ENCODE data around the gene TLE4. TPM values are rescaled to one million over a fixed set of nuclear protein-coding genes. Genes with fewer than 3 reads are reported as not detected.

TLE4 gene
- polyA plus RNA-seq, 2 of the 4 experiments (the other 2 are of a cell fraction) = 14.3 to 23.1 TPM

- TF ChIP-seq ELK1 (IDR thresholded peaks at IDR 0.05; ENCODE audit: low read depth, low read length) (no peak), EHMT2 (IDR thresholded peaks at IDR 0.05; ENCODE audit: low read depth) (no peak), EHF (CRISPR knock-in tag; IDR thresholded peaks at IDR 0.05) (no peak), ATOH8 (CRISPR knock-in tag; IDR thresholded peaks at IDR 0.05; ENCODE audit: low read depth) (no peak), POLR2A (IDR thresholded peaks at IDR 0.05; ENCODE audit: low read length) (no peak), JUN (IDR thresholded peaks at IDR 0.05) (no peak)
Measured at GRCh38 chr9:79656169-79656568, 84.4 kb downstream of the TLE4 start (continued).

GRCh38 chr9:79657891-79658290 lies 86.1 kb downstream of the TLE4 start:
- no peak for TF ChIP-seq CHD4 (IDR thresholded peaks at IDR 0.05; ENCODE audit: borderline replicate concordance)
- TF ChIP-seq CEBPB (IDR thresholded peaks at IDR 0.05) = no peak
- TF ChIP-seq ZC3H11A (IDR thresholded peaks at IDR 0.05) = no peak
- TF ChIP-seq KDM1A (IDR thresholded peaks at IDR 0.05; ENCODE audit: low read depth) = no peak
- TF ChIP-seq ZSCAN20 (CRISPR knock-in tag; IDR thresholded peaks at IDR 0.05) = no peak
- no peak for TF ChIP-seq MAZ (IDR thresholded peaks at IDR 0.05; ENCODE audit: borderline replicate concordance, low read depth, low read length)
- TF ChIP-seq USF2 (IDR thresholded peaks at IDR 0.05) = no peak
- Histone ChIP-seq H3K4me1 (peaks cover under 1% of the 10 kb centered on the region; the same call in 2 of the 3 replicates), H3K4me3 (no peak overlapping the region), H3K9me3 (no peaks in the 10 kb centered on the region), H3K27ac (no peak overlapping the region), H3K4me2 (no peak overlapping the region)
- no peak for FAIRE-seq
- CTCF ChIA-PET = no interaction called here
- DNase-seq (ENCODE audit: low read depth in 1 of 2, low spot score in 1 of 2) = no peak
- POLR2A ChIA-PET = no interaction called here
- no peak for ATAC-seq
- WGBS (ENCODE audit: missing lambda C conversion rate) = 87% methylated on average over 2 of the region's 2 CpGs

- Histone ChIP-seq H3K9me3 (no peaks in the 10 kb centered on the region), H3K4me3 (no peak overlapping the region), H3K27ac (no peak overlapping the region), H3K4me1 (peaks cover 10% of the 10 kb centered on the region), H3K4me2 (no peak overlapping the region)
- WGBS (ENCODE audit: missing lambda C conversion rate) = 91% methylated on average over 3 of the region's 3 CpGs
- ChIA-PET CTCF (no interaction called here), POLR2A (interaction anchor here (0.5 kb wide), 1 partner anchor 19 kb away, joined by 4 read pairs; no protein-coding TSS in a partner anchor)
- no peak for DNase-seq (ENCODE audit: low read depth in 1 of 2, low spot score in 1 of 2)
- ATAC-seq = no peak
- TF ChIP-seq MAX (IDR thresholded peaks at IDR 0.05) (no peak), ELK1 (IDR thresholded peaks at IDR 0.05; ENCODE audit: low read depth, low read length) (no peak), MAZ (IDR thresholded peaks at IDR 0.05; ENCODE audit: borderline replicate concordance, low read depth, low read length) (no peak)
- FAIRE-seq = no peak
Measured at GRCh38 chr9:79658926-79659325, 87.2 kb downstream of the TLE4 start.

GRCh38 chr9:79660615-79661014 lies 88.8 kb downstream of the TLE4 start:
- no peak overlapping the region for H3K27ac ChIP-seq
- POLR2A ChIA-PET = no interaction called here

More at GRCh38 chr9:79660615-79661014, 88.8 kb downstream of the TLE4 start:
- no peak for DNase-seq (ENCODE audit: low read depth in 1 of 2, low spot score in 1 of 2)
- no peak overlapping the region for H3K4me3 ChIP-seq
- CTCF ChIA-PET = no interaction called here
- WGBS (ENCODE audit: missing lambda C conversion rate) = 93% methylated on average over 7 of the region's 7 CpGs
- no peak overlapping the region for H3K4me2 ChIP-seq
- H3K9me3 ChIP-seq = no peaks in the 10 kb centered on the region
- TF ChIP-seq ATOH8 (CRISPR knock-in tag; IDR thresholded peaks at IDR 0.05; ENCODE audit: low read depth) (no peak), POLR2AphosphoS2 (conservative IDR thresholded peaks at IDR 0.05; ENCODE audit: low read length) (no peak), MAX (IDR thresholded peaks at IDR 0.05) (no peak), RAD21 (conservative IDR thresholded peaks at IDR 0.05 in 1 of 2, IDR thresholded peaks at IDR 0.05 in 1 of 2) (no peak), KDM5A (IDR thresholded peaks at IDR 0.05) (no peak), NR3C1 (IDR thresholded peaks at IDR 0.05) (no peak), JUN (IDR thresholded peaks at IDR 0.05) (no peak), MAZ (IDR thresholded peaks at IDR 0.05; ENCODE audit: borderline replicate concordance, low read depth, low read length) (no peak), JUNB (IDR thresholded peaks at IDR 0.05) (no peak), USF2 (IDR thresholded peaks at IDR 0.05) (no peak), GATA3 (IDR thresholded peaks at IDR 0.05; ENCODE audit: borderline replicate concordance) (no peak), PHF8 (IDR thresholded peaks at IDR 0.05; ENCODE audit: borderline replicate concordance, low read depth) (no peak)
- peaks cover 27% of the 10 kb centered on the region for H3K4me1 ChIP-seq
- no peak for FAIRE-seq
- no peak for ATAC-seq

Data from A549 (cell line).